ENCODE results near the gene ZNF841. TPM values are rescaled to one million over a fixed set of nuclear protein-coding genes. Genes with fewer than 3 reads are reported as not detected.

ZNF841 gene
- total RNA-seq, 1 experiment from 2014 or later = 24.9 TPM

DNA sequence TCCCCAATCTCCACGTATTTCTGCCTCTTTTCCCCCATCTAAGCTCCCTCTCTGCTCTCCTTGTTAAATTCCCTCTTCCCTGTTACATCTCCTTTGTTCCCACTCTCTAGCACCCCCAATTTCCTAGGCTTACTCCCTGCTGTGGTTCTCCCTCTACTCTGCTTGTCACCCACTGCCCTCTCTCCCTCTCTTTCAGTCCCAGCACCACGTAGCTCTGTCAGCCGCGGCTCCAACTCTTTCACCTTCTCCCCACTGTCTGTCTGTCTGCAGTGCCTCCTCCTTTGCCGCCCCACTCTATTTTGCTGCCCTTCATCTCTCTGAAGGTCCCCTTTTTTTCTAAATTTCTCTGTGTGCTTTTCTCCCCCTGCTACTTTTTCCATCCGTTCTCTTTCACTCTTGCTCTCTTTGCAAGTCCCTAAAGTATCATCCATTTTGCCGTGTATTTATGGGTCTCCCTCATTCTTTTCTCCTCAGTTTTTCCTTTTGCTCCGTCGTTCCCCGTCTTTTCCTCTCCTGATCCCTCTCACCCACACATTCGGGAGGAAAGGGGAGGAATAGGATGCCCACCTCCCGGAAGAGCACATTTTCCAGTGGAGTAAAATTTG lies 937 bp downstream of the ZNF841 start:
- Histone ChIP-seq H3K27me3 (ENCODE audit: insufficient read depth, low read depth) (no peaks in the 10 kb centered on the region), H3K4me2 (peak overlapping the region; percentile 93), H3K4me3 (peak overlapping the region; percentile 85), H3K4me1 (replicated peaks; ENCODE audit: insufficient read depth) (peaks cover 10% of the 10 kb centered on the region), H3K9me2 (ENCODE audit: insufficient read depth) (no peaks in the 10 kb centered on the region), H3K79me2 (ENCODE audit: low read depth) (peaks cover 45% of the 10 kb centered on the region), H3F3A (ENCODE audit: insufficient read depth, low read depth) (peaks cover 11% of the 10 kb centered on the region), H4K20me1 (ENCODE audit: insufficient read depth) (no peaks in the 10 kb centered on the region), H3K27ac (0 out of 2 replicates have a peak overlapping the region, but pooled peaks have one; percentile 73), H3K9me3 (ENCODE audit: insufficient read depth, low read depth) (peaks cover 72% of the 10 kb centered on the region), H3K36me3 (ENCODE audit: low read depth) (peaks cover 41% of the 10 kb centered on the region), H2AFZ (peak overlapping the region; percentile 94)
- TF ChIP-seq, protein P1, sequence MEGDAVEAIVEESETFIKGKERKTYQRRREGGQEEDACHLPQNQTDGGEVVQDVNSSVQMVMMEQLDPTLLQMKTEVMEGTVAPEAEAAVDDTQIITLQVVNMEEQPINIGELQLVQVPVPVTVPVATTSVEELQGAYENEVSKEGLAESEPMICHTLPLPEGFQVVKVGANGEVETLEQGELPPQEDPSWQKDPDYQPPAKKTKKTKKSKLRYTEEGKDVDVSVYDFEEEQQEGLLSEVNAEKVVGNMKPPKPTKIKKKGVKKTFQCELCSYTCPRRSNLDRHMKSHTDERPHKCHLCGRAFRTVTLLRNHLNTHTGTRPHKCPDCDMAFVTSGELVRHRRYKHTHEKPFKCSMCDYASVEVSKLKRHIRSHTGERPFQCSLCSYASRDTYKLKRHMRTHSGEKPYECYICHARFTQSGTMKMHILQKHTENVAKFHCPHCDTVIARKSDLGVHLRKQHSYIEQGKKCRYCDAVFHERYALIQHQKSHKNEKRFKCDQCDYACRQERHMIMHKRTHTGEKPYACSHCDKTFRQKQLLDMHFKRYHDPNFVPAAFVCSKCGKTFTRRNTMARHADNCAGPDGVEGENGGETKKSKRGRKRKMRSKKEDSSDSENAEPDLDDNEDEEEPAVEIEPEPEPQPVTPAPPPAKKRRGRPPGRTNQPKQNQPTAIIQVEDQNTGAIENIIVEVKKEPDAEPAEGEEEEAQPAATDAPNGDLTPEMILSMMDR (conservative IDR thresholded peaks at IDR 0.05) = no peak
- no peak for TF ChIP-seq EZH2 (IDR thresholded peaks at IDR 0.05; ENCODE audit: low read depth)
- no TSS peak for BruUV-seq (replicated peaks)
- intact Hi-C loops (cut with micrococcal nuclease; ENCODE audit: unreplicated experiment) = loop anchor here (2.0 kb wide), 1 partner anchor 44 kb away; the partner anchor contains the start of gene ZNF616
- CTCF ChIA-PET = no interaction called here
- POLR2A ChIA-PET (ENCODE audit: unreplicated experiment) = interaction anchor here (0.6 kb wide), 1 partner anchor 80 kb away, joined by 3 read pairs; no protein-coding TSS in a partner anchor
- DNase-seq = no peak

DNA sequence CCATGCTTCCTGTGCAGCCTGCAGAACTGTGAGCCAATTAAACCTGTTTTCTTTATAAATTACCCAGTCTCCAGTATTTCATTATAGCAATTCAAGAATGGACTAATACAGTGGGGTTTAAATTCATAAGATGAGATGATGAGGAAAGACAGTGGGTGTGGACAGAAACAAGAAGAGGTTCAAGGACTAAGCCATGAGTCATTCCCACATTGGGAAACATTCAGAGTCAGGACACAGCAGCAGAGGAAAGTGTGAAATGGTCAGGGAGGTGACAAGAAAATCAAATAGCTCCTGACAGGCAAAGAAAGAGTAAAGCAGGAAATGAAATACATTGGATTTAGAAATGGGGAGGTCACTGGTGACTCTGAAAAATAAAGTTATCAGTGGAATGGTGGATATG lies 9.1 kb downstream of the ZNF841 start:
- no peaks in the 10 kb centered on the region for H3K27me3 ChIP-seq (ENCODE audit: insufficient read depth, low read depth)
- no peak overlapping the region for H3K4me3 ChIP-seq
- no peaks in the 10 kb centered on the region for H3K9me2 ChIP-seq (ENCODE audit: insufficient read depth)
- TF ChIP-seq EZH2 (IDR thresholded peaks at IDR 0.05; ENCODE audit: low read depth) = no peak
- TF ChIP-seq, protein P1 (conservative IDR thresholded peaks at IDR 0.05) = no peak
- H3K4me1 ChIP-seq (replicated peaks; ENCODE audit: insufficient read depth) = no peaks in the 10 kb centered on the region
- H3K79me2 ChIP-seq (ENCODE audit: low read depth) = peaks cover 17% of the 10 kb centered on the region; the same call in 1 of the 2 replicates
- intact Hi-C loops (cut with micrococcal nuclease; ENCODE audit: unreplicated experiment) = no loop called here
- no TSS peak for BruUV-seq (replicated peaks)
- H2AFZ ChIP-seq = no peak overlapping the region
- H3K4me2 ChIP-seq = no peak overlapping the region
- peaks cover 69% of the 10 kb centered on the region for H3K9me3 ChIP-seq (ENCODE audit: insufficient read depth, low read depth)
- ChIA-PET CTCF (no interaction called here), POLR2A (ENCODE audit: unreplicated experiment) (no interaction called here)
- no peak for DNase-seq
- H3K36me3 ChIP-seq (ENCODE audit: low read depth) = peaks cover 84% of the 10 kb centered on the region
- H3K27ac ChIP-seq = no peak overlapping the region
- no peaks in the 10 kb centered on the region for H4K20me1 ChIP-seq (ENCODE audit: insufficient read depth)
- no peaks in the 10 kb centered on the region for H3F3A ChIP-seq (ENCODE audit: insufficient read depth, low read depth)

DNA sequence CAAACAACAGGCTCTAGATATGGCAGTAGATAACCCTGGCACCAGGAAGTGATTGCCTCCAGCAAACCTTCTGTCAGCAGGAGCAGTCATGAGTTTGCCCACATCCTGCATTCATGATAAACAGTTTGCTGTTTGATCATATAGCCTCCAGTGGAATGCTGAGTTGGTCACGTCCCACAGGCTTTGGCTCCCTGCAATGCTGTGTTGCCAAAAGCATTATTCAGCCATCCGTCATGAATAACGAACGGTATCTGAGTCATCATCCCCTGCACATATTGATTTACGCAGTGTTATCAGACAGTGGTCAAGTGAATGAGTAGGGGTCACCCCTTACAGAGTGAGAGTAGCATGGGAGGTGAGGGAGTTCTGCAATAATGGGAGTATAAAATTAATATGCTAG lies 25.1 kb downstream of the ZNF841 start:
- intact Hi-C loops (cut with micrococcal nuclease; ENCODE audit: unreplicated experiment) = no loop called here
- Histone ChIP-seq H2AFZ (no peak overlapping the region), H3K4me2 (no peak overlapping the region), H3K27me3 (ENCODE audit: insufficient read depth, low read depth) (no peaks in the 10 kb centered on the region), H3K27ac (no peak overlapping the region), H3K4me3 (no peak overlapping the region), H3K9me3 (ENCODE audit: insufficient read depth, low read depth) (peaks cover 93% of the 10 kb centered on the region), H3K4me1 (replicated peaks; ENCODE audit: insufficient read depth) (no peaks in the 10 kb centered on the region), H4K20me1 (ENCODE audit: insufficient read depth) (no peaks in the 10 kb centered on the region), H3F3A (ENCODE audit: insufficient read depth, low read depth) (peaks cover 12% of the 10 kb centered on the region; the same call in 1 of the 2 replicates), H3K9me2 (ENCODE audit: insufficient read depth) (no peaks in the 10 kb centered on the region), H3K79me2 (ENCODE audit: low read depth) (no peaks in the 10 kb centered on the region), H3K36me3 (ENCODE audit: low read depth) (peaks cover 94% of the 10 kb centered on the region)
- no TSS peak for BruUV-seq (replicated peaks)
- CTCF ChIA-PET = no interaction called here
- no peak for DNase-seq
- TF ChIP-seq EZH2 (IDR thresholded peaks at IDR 0.05; ENCODE audit: low read depth) = no peak
- TF ChIP-seq, protein P1 (conservative IDR thresholded peaks at IDR 0.05) = no peak
- POLR2A ChIA-PET (ENCODE audit: unreplicated experiment) = no interaction called here
